ENCODE results near the gene HSPA1B.
A peak's percentile ranks its signal among the peaks of the same experiment; 100 is the strongest.
"Not testable (repeated sequence)": the region's sequence is repeated elsewhere in the genome, so short reads cannot be mapped to it uniquely, and the experiment has no call there.

HSPA1B gene

DNA sequence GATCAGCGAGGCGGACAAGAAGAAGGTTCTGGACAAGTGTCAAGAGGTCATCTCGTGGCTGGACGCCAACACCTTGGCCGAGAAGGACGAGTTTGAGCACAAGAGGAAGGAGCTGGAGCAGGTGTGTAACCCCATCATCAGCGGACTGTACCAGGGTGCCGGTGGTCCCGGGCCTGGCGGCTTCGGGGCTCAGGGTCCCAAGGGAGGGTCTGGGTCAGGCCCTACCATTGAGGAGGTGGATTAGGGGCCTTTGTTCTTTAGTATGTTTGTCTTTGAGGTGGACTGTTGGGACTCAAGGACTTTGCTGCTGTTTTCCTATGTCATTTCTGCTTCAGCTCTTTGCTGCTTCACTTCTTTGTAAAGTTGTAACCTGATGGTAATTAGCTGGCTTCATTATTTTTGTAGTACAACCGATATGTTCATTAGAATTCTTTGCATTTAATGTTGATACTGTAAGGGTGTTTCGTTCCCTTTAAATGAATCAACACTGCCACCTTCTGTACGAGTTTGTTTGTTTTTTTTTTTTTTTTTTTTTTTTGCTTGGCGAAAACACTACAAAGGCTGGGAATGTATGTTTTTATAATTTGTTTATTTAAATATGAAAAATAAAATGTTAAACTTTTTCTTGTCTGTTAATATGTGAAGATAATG is 2.2 kb downstream of the HSPA1B start:
- no peak for DNase-seq

GRCh38 chr6:31830886-31831335 is 3.4 kb downstream of the HSPA1B start:
- DNase-seq: no peak

- no peak for DNase-seq
Measured at GRCh38 chr6:31831350-31832215, 4.0 kb downstream of the HSPA1B start.

GRCh38 chr6:31834367-31835250 is 7.1 kb downstream of the HSPA1B start:
- peak; percentile 39 for DNase-seq

GRCh38 chr6:31836047-31836473 is 8.5 kb downstream of the HSPA1B start:
- DNase-seq: no peak

DNA sequence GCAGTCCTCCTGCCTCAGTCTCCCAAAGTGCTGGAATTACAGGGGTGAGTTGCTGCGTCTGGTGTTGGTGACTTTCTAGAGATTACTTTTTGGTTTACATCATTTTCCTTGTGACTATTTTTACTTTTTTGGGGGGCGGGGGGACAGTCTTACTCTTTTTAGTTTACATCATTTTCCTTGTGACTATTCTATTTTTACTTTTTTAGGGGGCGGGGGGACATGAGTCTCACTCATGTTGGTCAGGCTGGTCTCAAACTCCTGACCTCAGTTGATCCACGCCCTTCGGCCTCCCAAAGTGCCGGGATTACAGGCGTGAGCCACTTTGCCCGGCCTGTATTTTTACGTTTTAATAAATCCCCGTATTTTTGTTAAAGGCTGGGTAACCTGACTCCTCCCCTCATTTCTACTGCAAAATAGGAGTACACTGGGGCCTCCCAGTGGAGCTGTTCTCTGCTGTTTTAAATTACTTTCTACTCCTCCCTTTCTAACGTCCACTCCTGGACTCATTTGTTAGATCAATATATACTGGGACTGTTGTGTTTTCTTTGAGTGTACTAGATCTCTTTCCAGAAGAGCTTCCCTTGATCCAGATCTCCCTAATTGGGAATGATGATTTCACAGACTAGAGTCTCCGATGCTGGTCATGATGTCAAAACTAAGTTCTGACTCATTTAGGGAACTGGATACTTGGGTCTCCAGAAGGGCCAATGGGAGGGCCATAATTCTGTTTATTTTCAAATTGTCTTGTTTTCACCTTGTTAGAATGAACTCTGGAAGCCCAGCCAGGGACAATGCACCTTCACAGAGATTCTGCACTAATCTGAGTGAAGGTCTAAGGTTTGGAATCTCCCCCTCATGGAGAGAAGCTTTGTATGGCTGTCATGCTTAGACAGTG is 9.2 kb downstream of the HSPA1B start:
- no peak for DNase-seq

DNA sequence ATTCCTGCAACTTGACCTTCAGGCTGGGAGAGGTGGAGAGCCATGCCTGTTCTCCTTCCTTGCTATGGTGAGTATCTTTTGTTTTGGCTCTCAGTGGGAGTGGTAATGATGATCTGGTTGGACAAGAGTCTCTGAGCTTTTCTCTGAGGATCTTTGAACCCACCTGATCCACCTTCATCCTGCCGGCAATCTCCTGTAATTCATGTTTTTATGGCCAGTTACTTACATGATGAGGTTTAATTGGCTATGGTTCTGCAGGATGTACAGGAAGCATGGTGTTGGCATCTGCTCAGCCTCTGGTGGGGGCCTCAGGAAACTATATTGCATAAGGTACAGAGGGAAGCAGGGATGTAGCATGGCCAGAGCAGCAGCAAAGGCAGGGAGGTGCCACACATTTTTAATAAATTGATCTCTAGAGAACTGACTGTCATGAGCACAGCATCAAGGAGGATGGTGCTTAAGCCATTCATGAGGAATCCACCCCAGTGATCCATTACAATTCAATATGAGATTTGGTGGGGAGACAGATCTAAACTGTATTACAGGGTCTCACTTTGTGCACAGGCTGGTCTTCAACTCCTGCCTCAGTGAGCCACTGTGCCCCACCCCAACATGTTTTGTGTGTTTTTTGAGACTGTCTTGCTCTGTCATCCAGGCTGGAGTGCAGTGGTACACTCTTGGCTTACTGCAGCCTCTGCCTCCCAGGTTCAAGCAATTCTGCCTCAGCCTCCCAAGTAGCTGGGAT is 10.0 kb downstream of the HSPA1B start:
- DNase-seq: no peak

- DNase-seq: not testable (repeated sequence)
Measured at GRCh38 chr6:31838114-31838553, 10.6 kb downstream of the HSPA1B start.

GRCh38 chr6:31838968-31839367 is 11.4 kb downstream of the HSPA1B start:
- no peak for DNase-seq

- DNase-seq: not testable (repeated sequence)
Measured at GRCh38 chr6:31839779-31840126, 12.2 kb downstream of the HSPA1B start.

GRCh38 chr6:31842053-31842452 is 14.5 kb downstream of the HSPA1B start:
- no peak for DNase-seq

DNA sequence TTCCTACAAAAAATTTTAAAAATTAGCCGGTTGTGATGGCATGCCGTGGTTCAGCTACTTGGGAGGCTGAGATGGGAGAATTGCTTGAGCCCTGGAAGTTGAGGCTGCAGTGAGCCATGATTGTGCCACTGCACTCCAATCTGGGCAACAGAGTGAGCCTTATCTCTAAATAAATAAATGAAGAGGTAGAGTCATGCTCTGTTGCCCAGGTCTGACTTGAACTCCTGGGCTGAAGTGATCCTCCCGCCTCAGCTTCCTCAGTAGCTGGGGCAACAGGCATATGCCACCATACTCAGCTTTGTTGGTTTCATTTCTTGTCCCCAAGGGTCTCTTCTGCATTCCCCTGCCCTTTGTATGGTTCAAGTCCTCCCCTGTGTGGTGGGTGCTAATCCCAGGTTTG is 17.0 kb downstream of the HSPA1B start:
- no peak for DNase-seq

DNA sequence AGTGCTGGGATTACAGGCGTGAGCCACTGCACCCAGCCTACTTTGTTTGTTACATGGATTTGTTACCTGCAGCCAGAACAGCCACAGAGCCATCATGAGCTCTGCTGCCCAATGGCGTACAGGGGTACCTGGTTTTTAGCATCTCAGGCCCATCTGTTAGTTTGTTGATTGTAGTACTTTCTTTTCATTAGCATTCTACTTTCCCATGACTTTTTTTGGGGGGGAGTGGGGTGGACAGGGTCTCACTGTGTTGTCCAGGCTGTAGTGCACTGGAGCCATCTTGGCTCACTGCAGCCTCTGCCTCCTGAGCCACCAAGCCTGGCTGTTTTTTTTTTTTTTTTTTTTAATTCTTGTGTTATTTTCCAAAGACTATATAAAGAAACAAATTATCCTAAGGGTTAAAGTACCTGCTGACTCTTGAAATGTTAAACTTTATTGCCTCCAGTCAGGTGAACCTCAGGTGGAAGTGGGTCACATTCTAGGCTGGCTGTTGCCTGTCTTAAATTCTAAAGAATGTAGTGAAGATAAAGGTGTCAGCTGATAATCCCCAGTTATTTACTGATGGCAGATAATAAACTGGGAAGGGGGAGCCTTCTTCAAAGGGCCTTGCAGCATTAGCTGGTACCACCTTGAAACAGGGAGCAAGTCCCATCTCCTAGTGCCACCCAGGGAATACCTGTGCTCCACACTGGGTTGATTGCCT is 19.9 kb downstream of the HSPA1B start:
- no peak for DNase-seq

GRCh38 chr6:31850765-31851484 is 23.4 kb downstream of the HSPA1B start:
- no peak for DNase-seq

DNA sequence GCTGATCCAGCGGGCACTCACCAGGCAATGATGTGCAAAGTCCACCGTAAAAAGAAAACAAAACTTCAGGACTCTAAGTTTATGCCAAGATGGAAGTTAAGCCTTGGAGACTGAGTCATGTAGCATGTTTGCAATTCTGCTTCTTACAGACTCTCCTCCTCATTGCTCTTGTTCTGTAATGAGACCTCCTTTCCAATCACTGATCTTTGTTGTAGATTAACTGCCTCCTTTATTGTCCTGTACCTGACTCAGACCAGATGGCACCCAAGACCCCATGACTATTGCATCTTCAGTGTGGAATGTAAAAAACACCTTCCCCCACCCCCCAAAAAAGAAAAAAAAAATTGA is 23.9 kb downstream of the HSPA1B start:
- DNase-seq: no peak

GRCh38 chr6:31851980-31852718 is 24.6 kb downstream of the HSPA1B start:
- not testable (repeated sequence) for DNase-seq

DNA sequence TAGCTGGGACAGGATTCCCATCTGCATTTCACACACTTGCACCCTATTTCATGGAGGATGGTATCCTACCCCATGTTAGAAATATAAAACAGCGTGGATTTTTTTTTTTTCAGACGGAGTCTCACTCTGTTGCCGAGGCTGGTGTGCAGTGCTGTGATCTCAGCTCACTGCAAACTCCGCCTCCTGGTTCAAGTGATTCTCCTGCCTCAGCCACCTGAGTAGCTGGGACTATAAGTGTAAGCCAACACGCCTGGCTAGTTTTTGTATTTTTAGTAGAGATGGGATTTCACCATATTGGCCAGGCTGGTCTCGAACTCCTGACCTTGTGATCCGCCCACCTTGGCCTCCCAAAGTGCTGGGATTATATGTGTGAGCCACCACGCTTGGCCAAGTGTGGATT is 30.2 kb downstream of the HSPA1B start:
- not testable (repeated sequence) for DNase-seq

- no peak for DNase-seq
Measured at GRCh38 chr6:31858707-31859106, 31.2 kb downstream of the HSPA1B start.

DNA sequence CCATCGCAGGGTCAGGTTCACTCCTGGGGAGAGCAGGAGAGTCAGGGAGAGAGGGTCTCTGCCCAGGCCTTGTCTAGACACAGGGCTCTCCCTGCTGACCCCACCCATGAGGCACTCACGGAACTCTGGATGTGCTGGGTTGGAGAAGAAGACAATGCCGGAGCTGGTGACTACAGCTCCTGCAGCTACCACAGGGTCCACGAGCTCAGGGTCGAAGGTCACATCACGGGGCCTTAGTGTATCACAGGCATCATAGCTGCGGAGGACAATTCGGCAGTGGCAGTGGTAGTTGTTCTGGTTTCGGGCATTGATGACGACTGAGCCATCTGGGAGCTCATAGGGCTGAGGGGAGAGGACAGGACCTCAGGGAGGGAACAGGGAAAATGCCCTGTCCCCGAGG is 32.4 kb downstream of the HSPA1B start:
- DNase-seq: no peak
